ENCODE data around the gene TMEM131L. TPM values are rescaled to one million over a fixed set of nuclear protein-coding genes. Genes with fewer than 3 reads are reported as not detected.

The TMEM131L gene
- polyA plus RNA-seq, 3 donors: 11.2 to 58.3 (median 26.0) TPM

DNA sequence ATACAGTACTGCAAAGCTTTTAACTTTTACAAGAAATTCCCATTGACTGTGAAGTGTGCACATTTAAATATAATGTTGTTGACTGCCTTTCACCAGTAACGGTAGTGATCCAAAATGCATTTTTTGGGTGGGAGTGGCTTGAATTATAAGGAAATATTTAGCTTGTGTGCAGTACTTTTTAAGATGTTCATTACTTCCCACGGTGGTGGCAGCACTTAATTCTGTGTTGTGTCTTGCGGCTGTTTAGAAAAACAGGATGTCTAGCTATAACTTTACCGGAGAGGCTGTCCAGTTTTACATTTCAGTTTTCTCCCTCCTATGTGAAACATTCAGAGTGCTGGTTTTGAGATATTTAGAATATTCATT is 1.7 kb downstream of the TMEM131L start:
- no CpG with 5 or more reads among the region's 4 CpGs for WGBS (ENCODE audit: insufficient coverage)
- H3K4me1 ChIP-seq (ENCODE audit: control insufficient read depth in 1 of 2, insufficient read depth in 2 of 2, low read length in 2 of 2): peaks cover 55 to 75% of the 10 kb centered on the region in 2 donors

DNA sequence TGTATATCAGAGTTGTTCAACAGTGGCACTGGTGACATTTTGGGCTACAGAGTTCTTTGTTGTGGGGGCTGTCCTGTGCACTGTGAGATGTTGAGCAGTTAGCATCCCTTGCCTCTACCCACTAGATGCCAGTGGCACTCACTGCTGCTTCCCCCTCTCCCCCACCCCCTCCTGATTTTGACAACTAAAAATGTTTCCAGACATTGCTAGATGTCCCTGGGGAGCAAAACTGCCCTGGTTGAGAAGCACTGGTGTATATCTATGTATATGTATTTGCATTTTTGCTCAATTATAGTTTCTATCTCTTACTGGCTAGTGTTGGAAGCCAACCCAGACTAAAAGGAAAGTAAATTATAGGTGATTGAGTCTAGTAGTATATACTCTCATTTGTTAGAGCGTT is 2.4 kb downstream of the TMEM131L start:
- Histone ChIP-seq H3K4me2 (replicated peaks; ENCODE audit: extremely low read depth, low read length, poor library complexity, severe bottlenecking) (peak overlapping the region; percentile 96), H3K79me2 (ENCODE audit: insufficient read depth, low read length) (peaks cover 72% of the 10 kb centered on the region), H3K4me1 (ENCODE audit: control insufficient read depth in 1 of 2, insufficient read depth in 2 of 2, low read length in 2 of 2) (peaks cover 57 to 82% of the 10 kb centered on the region in 2 donors), H3K36me3 (replicated peaks in 1 of 2; ENCODE audit: control insufficient read depth in 1 of 2, insufficient read depth in 2 of 2, low read length in 2 of 2) (peaks cover 11 to 23% of the 10 kb centered on the region in 2 donors), H3K9ac (ENCODE audit: insufficient read depth, low read length, poor library complexity, severe bottlenecking) (peak overlapping the region; percentile 82), H3K9me3 (replicated peaks in 1 of 2; ENCODE audit: control insufficient read depth in 1 of 2, insufficient read depth in 1 of 2, low read length in 2 of 2) (no peaks in the 10 kb centered on the region), H4K20me1 (ENCODE audit: insufficient read depth, low read length) (peaks cover 72% of the 10 kb centered on the region), H3K27ac (ENCODE audit: low read depth in 1 of 2, low read length in 2 of 2) (peak overlapping the region in 1 of 2 donors; percentile 58), H3K27me3 (ENCODE audit: control insufficient read depth in 2 of 2, insufficient read depth in 2 of 2, low read length in 2 of 2) (no peaks in the 10 kb centered on the region), H2AFZ (ENCODE audit: insufficient read depth, low read depth, low read length, poor library complexity, severe bottlenecking) (no peak overlapping the region), H3K4me3 (replicated peaks in 1 of 3; ENCODE audit: low read depth in 2 of 3, low read length in 3 of 3) (peak overlapping the region; percentile 80 to 98 (median 94))
- Mint-ChIP-seq H3K27ac (peak overlapping the region in 4 of 7 donors; percentile 6 to 60 (median 22)), H3K36me3 (peaks cover 30% of the 10 kb centered on the region in 2 donors), H3K27me3 (ENCODE audit: low read depth in 3 of 3) (no peaks in the 10 kb centered on the region), H3K4me1 (peaks cover 73% of the 10 kb centered on the region), H3K4me3 (peak overlapping the region; percentile 96 to 98), H3K9me3 (peaks cover 0 to 2% (median 1%) of the 10 kb centered on the region in 7 donors)
- TF ChIP-seq, protein P1, sequence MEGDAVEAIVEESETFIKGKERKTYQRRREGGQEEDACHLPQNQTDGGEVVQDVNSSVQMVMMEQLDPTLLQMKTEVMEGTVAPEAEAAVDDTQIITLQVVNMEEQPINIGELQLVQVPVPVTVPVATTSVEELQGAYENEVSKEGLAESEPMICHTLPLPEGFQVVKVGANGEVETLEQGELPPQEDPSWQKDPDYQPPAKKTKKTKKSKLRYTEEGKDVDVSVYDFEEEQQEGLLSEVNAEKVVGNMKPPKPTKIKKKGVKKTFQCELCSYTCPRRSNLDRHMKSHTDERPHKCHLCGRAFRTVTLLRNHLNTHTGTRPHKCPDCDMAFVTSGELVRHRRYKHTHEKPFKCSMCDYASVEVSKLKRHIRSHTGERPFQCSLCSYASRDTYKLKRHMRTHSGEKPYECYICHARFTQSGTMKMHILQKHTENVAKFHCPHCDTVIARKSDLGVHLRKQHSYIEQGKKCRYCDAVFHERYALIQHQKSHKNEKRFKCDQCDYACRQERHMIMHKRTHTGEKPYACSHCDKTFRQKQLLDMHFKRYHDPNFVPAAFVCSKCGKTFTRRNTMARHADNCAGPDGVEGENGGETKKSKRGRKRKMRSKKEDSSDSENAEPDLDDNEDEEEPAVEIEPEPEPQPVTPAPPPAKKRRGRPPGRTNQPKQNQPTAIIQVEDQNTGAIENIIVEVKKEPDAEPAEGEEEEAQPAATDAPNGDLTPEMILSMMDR (IDR thresholded peaks at IDR 0.05): no peak
- DNase-seq: no peak
- no CpG with 5 or more reads among the region's 1 CpG for WGBS (ENCODE audit: insufficient coverage)
- intact Hi-C loops (cut with micrococcal nuclease): loop anchor here in 1 of 2 donors (5.0 kb wide), 1 partner anchor 36 kb away; no protein-coding TSS in a partner anchor

More for the DNA sequence above, 1.7 kb downstream of the TMEM131L start:
- peaks cover 68% of the 10 kb centered on the region for H3K4me1 Mint-ChIP-seq
- peak overlapping the region in 1 of 2 donors; percentile 88 for H3K27ac ChIP-seq (ENCODE audit: low read depth in 1 of 2, low read length in 2 of 2)
- peaks cover 0 to 2% (median 1%) of the 10 kb centered on the region in 7 donors for H3K9me3 Mint-ChIP-seq
- TF ChIP-seq, protein P1 (IDR thresholded peaks at IDR 0.05): no peak
- intact Hi-C loops (cut with micrococcal nuclease): loop anchor here in 1 of 2 donors (5.0 kb wide), 1 partner anchor 36 kb away; no protein-coding TSS in a partner anchor
- H2AFZ ChIP-seq (ENCODE audit: insufficient read depth, low read depth, low read length, poor library complexity, severe bottlenecking): no peak overlapping the region
- peaks cover 6 to 15% of the 10 kb centered on the region in 2 donors for H3K36me3 ChIP-seq (replicated peaks in 1 of 2; ENCODE audit: control insufficient read depth in 1 of 2, insufficient read depth in 2 of 2, low read length in 2 of 2)
- H3K9me3 ChIP-seq (replicated peaks in 1 of 2; ENCODE audit: control insufficient read depth in 1 of 2, insufficient read depth in 1 of 2, low read length in 2 of 2): no peaks in the 10 kb centered on the region
- peak overlapping the region; percentile 80 to 98 (median 94) for H3K4me3 ChIP-seq (replicated peaks in 1 of 3; ENCODE audit: low read depth in 2 of 3, low read length in 3 of 3)
- peak overlapping the region in 4 of 7 donors; percentile 41 to 80 (median 55) for H3K27ac Mint-ChIP-seq
- H3K27me3 ChIP-seq (ENCODE audit: control insufficient read depth in 2 of 2, insufficient read depth in 2 of 2, low read length in 2 of 2): no peaks in the 10 kb centered on the region
- H3K4me2 ChIP-seq (replicated peaks; ENCODE audit: extremely low read depth, low read length, poor library complexity, severe bottlenecking): peak overlapping the region; percentile 96
- peaks cover 0 to 3% (median 3%) of the 10 kb centered on the region in 3 donors for H3K27me3 Mint-ChIP-seq (ENCODE audit: low read depth in 3 of 3)
- H3K4me3 Mint-ChIP-seq: peak overlapping the region; percentile 96 to 98
- H3K79me2 ChIP-seq (ENCODE audit: insufficient read depth, low read length): peaks cover 65% of the 10 kb centered on the region
- H3K9ac ChIP-seq (ENCODE audit: insufficient read depth, low read length, poor library complexity, severe bottlenecking): peak overlapping the region; percentile 82
- DNase-seq: no peak
- peaks cover 23 to 25% of the 10 kb centered on the region in 2 donors for H3K36me3 Mint-ChIP-seq
- H4K20me1 ChIP-seq (ENCODE audit: insufficient read depth, low read length): peaks cover 65% of the 10 kb centered on the region

Measured in CD14-positive monocyte (primary cell).